ENCODE results near the gene CYB561D2.

Gene CYB561D2

DNA sequence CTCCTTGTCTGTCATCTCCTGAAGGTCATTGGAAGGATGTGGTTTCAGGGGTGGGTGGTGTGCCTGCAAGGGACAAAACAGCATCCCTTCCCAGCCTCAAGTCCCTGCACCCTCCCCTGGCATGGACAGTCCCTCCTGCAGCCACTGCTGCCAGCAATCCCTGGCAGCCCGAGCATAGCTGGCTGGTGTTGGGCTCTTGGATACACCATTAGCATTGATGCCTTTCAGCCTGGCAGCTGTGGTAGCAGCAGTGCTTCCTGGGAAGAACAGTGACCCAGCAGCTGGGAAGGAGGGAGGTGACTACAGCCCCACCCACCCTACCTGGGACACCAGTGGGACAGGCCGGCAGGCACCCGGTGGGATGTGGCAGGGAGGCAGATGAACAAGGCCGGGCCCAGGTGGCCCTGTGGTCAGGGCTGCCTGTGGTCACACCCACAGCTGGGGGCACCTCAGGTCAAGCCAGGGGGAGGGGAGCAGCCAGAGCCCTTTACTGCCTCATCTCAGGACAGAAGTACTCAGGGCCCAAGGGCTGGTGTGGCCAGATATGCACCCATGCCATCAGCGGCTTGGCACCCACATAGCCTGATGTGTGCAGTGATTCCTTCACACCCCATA is 41.5 kb downstream of the CYB561D2 start:
- no peaks in the 10 kb centered on the region for H3K79me2 ChIP-seq (ENCODE audit: insufficient read depth, low read length)
- H3K9me3 ChIP-seq (ENCODE audit: insufficient read depth, low read length) = no peaks in the 10 kb centered on the region
- no peaks in the 10 kb centered on the region for H3K36me3 ChIP-seq (ENCODE audit: low read length)
- no peak overlapping the region for H3K4me2 ChIP-seq (ENCODE audit: low read depth, low read length, poor library complexity, severe bottlenecking)
- H3K9ac ChIP-seq (ENCODE audit: low read length) = no peak overlapping the region
- H3K9me2 ChIP-seq (replicated peaks; ENCODE audit: insufficient read depth, low read length) = no peaks in the 10 kb centered on the region
- no peak for TF ChIP-seq EZH2phosphoT487 (conservative IDR thresholded peaks at IDR 0.05; ENCODE audit: low read length)
- TF ChIP-seq, protein P1, sequence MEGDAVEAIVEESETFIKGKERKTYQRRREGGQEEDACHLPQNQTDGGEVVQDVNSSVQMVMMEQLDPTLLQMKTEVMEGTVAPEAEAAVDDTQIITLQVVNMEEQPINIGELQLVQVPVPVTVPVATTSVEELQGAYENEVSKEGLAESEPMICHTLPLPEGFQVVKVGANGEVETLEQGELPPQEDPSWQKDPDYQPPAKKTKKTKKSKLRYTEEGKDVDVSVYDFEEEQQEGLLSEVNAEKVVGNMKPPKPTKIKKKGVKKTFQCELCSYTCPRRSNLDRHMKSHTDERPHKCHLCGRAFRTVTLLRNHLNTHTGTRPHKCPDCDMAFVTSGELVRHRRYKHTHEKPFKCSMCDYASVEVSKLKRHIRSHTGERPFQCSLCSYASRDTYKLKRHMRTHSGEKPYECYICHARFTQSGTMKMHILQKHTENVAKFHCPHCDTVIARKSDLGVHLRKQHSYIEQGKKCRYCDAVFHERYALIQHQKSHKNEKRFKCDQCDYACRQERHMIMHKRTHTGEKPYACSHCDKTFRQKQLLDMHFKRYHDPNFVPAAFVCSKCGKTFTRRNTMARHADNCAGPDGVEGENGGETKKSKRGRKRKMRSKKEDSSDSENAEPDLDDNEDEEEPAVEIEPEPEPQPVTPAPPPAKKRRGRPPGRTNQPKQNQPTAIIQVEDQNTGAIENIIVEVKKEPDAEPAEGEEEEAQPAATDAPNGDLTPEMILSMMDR (IDR thresholded peaks at IDR 0.05; ENCODE audit: insufficient read depth, low read length, poor library complexity, severe bottlenecking) = no peak
- H3K27ac ChIP-seq (ENCODE audit: low read depth, low read length) = no peak overlapping the region
- no peaks in the 10 kb centered on the region for H3F3A ChIP-seq (ENCODE audit: insufficient read depth)
- H3K27me3 ChIP-seq (ENCODE audit: low read length) = no peaks in the 10 kb centered on the region
- H2AFZ ChIP-seq (ENCODE audit: low read depth, low read length, severe bottlenecking) = no peak overlapping the region
- no peak overlapping the region for H3K4me3 ChIP-seq (ENCODE audit: insufficient read depth, low read length, poor library complexity, severe bottlenecking)
- no peaks in the 10 kb centered on the region for H4K20me1 ChIP-seq (ENCODE audit: low read depth, low read length)

DNA sequence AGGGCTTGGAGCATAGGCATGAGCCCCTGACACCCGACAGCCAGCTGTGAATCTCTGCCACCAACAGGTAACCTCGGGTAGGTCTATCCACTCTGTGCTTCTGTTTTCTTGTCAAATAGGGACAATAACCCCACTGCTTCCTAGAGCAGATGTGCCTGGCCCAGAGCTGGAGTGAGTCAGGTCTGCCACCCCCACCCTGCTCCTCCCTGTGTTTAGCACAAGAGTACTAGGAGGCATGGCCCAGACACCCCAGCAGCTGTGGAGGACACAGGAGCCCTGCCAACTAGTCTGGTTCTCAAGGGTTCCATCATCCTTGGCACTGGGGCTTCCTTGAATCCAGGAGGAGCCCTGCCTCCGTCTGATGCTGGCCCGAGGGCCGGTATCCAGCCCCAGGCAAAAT is 42.4 kb downstream of the CYB561D2 start:
- no peak overlapping the region for H2AFZ ChIP-seq (ENCODE audit: low read depth, low read length, severe bottlenecking)
- no peaks in the 10 kb centered on the region for H3K27me3 ChIP-seq (ENCODE audit: low read length)
- H3K9me2 ChIP-seq (replicated peaks; ENCODE audit: insufficient read depth, low read length) = no peaks in the 10 kb centered on the region
- TF ChIP-seq, protein P1 (IDR thresholded peaks at IDR 0.05; ENCODE audit: insufficient read depth, low read length, poor library complexity, severe bottlenecking) = no peak
- no peak for TF ChIP-seq EZH2phosphoT487 (conservative IDR thresholded peaks at IDR 0.05; ENCODE audit: low read length)
- H3K79me2 ChIP-seq (ENCODE audit: insufficient read depth, low read length) = no peaks in the 10 kb centered on the region
- H3K36me3 ChIP-seq (ENCODE audit: low read length) = no peaks in the 10 kb centered on the region
- H4K20me1 ChIP-seq (ENCODE audit: low read depth, low read length) = no peaks in the 10 kb centered on the region
- H3K9me3 ChIP-seq (ENCODE audit: insufficient read depth, low read length) = no peaks in the 10 kb centered on the region
- no peak overlapping the region for H3K27ac ChIP-seq (ENCODE audit: low read depth, low read length)
- H3K9ac ChIP-seq (ENCODE audit: low read length) = no peak overlapping the region
- H3K4me2 ChIP-seq (ENCODE audit: low read depth, low read length, poor library complexity, severe bottlenecking) = no peak overlapping the region
- no peaks in the 10 kb centered on the region for H3F3A ChIP-seq (ENCODE audit: insufficient read depth)
- H3K4me3 ChIP-seq (ENCODE audit: insufficient read depth, low read length, poor library complexity, severe bottlenecking) = no peak overlapping the region

DNA sequence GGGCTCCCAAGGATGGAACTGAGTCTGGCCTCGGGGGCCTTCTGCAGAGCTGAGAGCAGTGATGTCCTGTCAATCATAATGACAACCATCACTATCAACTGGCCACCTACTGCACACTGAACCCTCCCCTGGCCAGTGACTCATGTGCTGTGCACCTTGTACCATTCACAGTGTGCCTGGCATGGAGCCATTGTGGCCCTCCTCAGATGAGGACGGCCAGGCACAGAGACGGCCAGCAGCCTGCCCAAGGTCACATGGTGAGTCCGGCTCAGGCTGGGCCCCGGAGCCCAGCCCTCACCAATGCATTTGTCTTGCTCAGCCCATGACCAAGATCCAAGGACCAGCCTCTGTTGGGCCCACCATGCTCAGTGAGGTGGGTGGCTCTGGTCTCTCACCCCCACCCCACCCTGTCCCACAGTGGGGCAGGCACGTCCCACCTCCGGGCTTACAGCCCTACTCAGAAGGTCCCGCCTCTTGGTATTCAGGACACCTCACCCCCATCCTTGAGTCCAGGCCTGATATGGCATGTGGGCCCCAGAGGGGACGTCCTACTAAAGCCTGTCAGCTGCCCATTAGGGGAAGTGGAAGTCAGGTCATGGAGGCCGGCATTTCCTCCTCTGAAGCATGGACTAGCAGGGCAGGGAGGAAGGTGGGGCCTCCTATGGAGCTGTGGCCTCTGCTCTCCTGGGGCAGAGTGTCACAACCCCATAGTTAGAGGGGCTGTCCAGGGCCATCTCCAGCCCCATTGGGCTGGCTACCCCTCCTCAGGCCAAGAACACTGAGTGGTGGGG is 44.6 kb downstream of the CYB561D2 start:
- Histone ChIP-seq H3K9me2 (replicated peaks; ENCODE audit: insufficient read depth, low read length) (no peaks in the 10 kb centered on the region), H3K9me3 (ENCODE audit: insufficient read depth, low read length) (no peaks in the 10 kb centered on the region), H3K36me3 (ENCODE audit: low read length) (no peaks in the 10 kb centered on the region), H3K79me2 (ENCODE audit: insufficient read depth, low read length) (no peaks in the 10 kb centered on the region), H3K27ac (ENCODE audit: low read depth, low read length) (no peak overlapping the region), H3K9ac (ENCODE audit: low read length) (no peak overlapping the region), H2AFZ (ENCODE audit: low read depth, low read length, severe bottlenecking) (no peak overlapping the region), H3K4me2 (ENCODE audit: low read depth, low read length, poor library complexity, severe bottlenecking) (no peak overlapping the region), H4K20me1 (ENCODE audit: low read depth, low read length) (no peaks in the 10 kb centered on the region), H3K4me3 (ENCODE audit: insufficient read depth, low read length, poor library complexity, severe bottlenecking) (no peak overlapping the region), H3F3A (ENCODE audit: insufficient read depth) (no peaks in the 10 kb centered on the region), H3K27me3 (ENCODE audit: low read length) (no peaks in the 10 kb centered on the region)
- TF ChIP-seq, protein P1 (IDR thresholded peaks at IDR 0.05; ENCODE audit: insufficient read depth, low read length, poor library complexity, severe bottlenecking) = no peak
- no peak for TF ChIP-seq EZH2phosphoT487 (conservative IDR thresholded peaks at IDR 0.05; ENCODE audit: low read length)

All from SU-DHL-6 (cell line).